ENCODE results near the gene C10orf95. TPM values are rescaled to one million over a fixed set of nuclear protein-coding genes. Genes with fewer than 3 reads are reported as not detected.

C10orf95 gene
- total RNA-seq, 1 donor = not detected

- TF ChIP-seq CTCF (IDR thresholded peaks at IDR 0.05; ENCODE audit: insufficient read depth, low read length) = no peak
- peak within 1 kb of the TSS; percentile 94 for H3K4me3 ChIP-seq (ENCODE audit: low read depth, low read length)
- DNase-seq (ENCODE audit: low read depth) = no peak
These were observed 32.6 kb downstream of the C10orf95 start, which contains the start of gene PSD for GRCh38 chr10:102418622-102419268. TSS of gene PSD (minus strand) at chr10:102418785. CDS start at chr10:102417038, 1,747 bp downstream.

GRCh38 chr10:102416695-102417094, 34.6 kb downstream of the C10orf95 start:
- TF ChIP-seq CTCF (IDR thresholded peaks at IDR 0.05; ENCODE audit: insufficient read depth, low read length) = no peak
- no peak overlapping the region for H3K4me3 ChIP-seq (ENCODE audit: low read depth, low read length)
- no peak for DNase-seq (ENCODE audit: low read depth)

- TF ChIP-seq CTCF (IDR thresholded peaks at IDR 0.05; ENCODE audit: insufficient read depth, low read length) = no peak
- H3K4me3 ChIP-seq (ENCODE audit: low read depth, low read length) = no peak overlapping the region
- DNase-seq (ENCODE audit: low read depth) = no peak
These were observed 35.1 kb downstream of the C10orf95 start for GRCh38 chr10:102416283-102416682.

GRCh38 chr10:102414749-102415148, 36.6 kb downstream of the C10orf95 start:
- no peak overlapping the region for H3K4me3 ChIP-seq (ENCODE audit: low read depth, low read length)
- no peak for TF ChIP-seq CTCF (IDR thresholded peaks at IDR 0.05; ENCODE audit: insufficient read depth, low read length)
- no peak for DNase-seq (ENCODE audit: low read depth)

GRCh38 chr10:102413806-102414561, 37.4 kb downstream of the C10orf95 start:
- H3K4me3 ChIP-seq (ENCODE audit: low read depth, low read length) = no peak overlapping the region
- TF ChIP-seq CTCF (IDR thresholded peaks at IDR 0.05; ENCODE audit: insufficient read depth, low read length) = no peak
- DNase-seq (ENCODE audit: low read depth) = no peak

GRCh38 chr10:102413053-102413705, 38.2 kb downstream of the C10orf95 start:
- peak; percentile 57 for DNase-seq (ENCODE audit: low read depth)
- TF ChIP-seq CTCF (IDR thresholded peaks at IDR 0.05; ENCODE audit: insufficient read depth, low read length) = no peak
- H3K4me3 ChIP-seq (ENCODE audit: low read depth, low read length) = no peak overlapping the region

Measured in fibroblast of the aortic adventitia (primary cell).